ENCODE data around the gene DOLPP1. TPM values are rescaled to one million over a fixed set of nuclear protein-coding genes. Genes with fewer than 3 reads are reported as not detected.

Gene DOLPP1
- total RNA-seq, 1 experiment from 2014 or later: 30.4 TPM

DNA sequence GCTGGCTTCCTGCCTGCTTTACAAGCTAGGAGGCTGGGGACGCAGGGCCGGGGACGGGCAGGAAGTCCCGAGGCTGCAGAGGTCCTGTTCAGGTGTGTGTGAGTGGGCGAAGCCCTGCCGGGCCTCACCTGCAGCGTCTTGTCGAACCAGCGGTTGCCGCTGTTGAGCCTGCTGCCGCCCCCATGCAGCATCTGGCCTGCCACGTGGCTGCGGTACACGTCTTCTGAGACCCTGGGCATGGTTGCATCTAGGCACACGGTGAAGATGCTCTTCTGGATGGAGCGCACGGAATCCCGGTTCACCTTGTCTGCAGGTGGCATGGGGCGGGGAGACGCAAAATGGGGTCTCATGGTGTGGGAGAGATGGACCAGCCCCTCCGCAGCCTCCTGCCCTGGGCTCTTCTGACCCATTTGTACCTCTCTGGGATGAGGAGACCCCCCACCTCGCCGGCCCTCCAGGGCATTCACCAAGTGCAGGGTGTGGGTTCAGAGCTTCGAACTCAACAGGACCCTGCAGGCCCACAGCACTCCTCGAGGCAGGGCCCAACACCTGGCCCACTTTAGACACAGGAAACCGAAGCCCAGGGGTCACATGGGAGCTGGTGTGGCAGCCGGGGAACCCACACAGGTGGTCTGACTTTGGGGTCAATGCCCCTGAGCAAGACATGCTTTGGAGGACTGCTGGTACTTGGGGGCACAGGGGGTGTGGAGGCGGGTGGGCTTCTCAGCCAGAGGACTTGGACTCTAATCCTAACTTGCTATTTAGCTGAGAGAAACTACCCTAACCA, 19.7 kb downstream of the DOLPP1 start:
- CTCF ChIA-PET: no interaction called here
- Histone ChIP-seq H3K9me3 (ENCODE audit: low read depth, low read length, poor library complexity, severe bottlenecking) (no peaks in the 10 kb centered on the region), H3K27ac (ENCODE audit: low read depth, low read length, poor library complexity, severe bottlenecking) (no peak overlapping the region), H3K27me3 (replicated peaks; ENCODE audit: insufficient read depth, low read depth, low read length, poor library complexity) (no peaks in the 10 kb centered on the region), H3K4me3 (ENCODE audit: low read depth, low read length, poor library complexity, severe bottlenecking) (no peak overlapping the region), H3K36me3 (ENCODE audit: insufficient read depth, low read length, poor library complexity, severe bottlenecking) (no peaks in the 10 kb centered on the region), H3K4me1 (ENCODE audit: insufficient read depth, low read length, poor library complexity, severe bottlenecking) (no peaks in the 10 kb centered on the region)
- TF ChIP-seq CTCF (conservative IDR thresholded peaks at IDR 0.05; ENCODE audit: low read depth, low read length) (no peak), EZH2 (IDR thresholded peaks at IDR 0.05; ENCODE audit: borderline replicate concordance, low read depth, low read length, poor library complexity, severe bottlenecking) (no peak)
- DNase-seq (ENCODE audit: low spot score): no peak
- no TSS peak for BruUV-seq (replicated peaks)
- POLR2A ChIA-PET (ENCODE audit: low non-redundant PET): no interaction called here
- intact Hi-C loops (cut with micrococcal nuclease; ENCODE audit: unreplicated experiment): no loop called here

DNA sequence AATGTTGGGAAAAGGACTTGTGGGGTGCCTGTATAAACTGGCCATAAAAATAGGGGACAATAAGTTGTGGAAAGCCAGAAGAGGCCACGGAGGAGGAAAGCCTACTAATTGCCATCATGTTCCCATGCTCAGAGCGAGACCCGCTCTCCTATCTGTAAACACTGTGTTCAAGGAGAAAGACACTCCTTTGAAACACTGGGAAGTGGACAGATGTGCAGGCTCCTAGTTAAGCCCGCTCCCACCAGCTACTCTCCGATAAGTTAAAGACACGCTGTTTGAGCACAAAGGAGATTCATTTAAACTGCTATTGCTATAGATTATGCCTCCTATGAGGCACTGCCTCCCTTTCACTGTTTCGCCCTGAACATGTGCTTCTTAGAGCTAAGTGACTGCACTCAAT, 20.4 kb downstream of the DOLPP1 start:
- Histone ChIP-seq H3K27me3 (replicated peaks; ENCODE audit: insufficient read depth, low read depth, low read length, poor library complexity) (no peaks in the 10 kb centered on the region), H3K4me1 (ENCODE audit: insufficient read depth, low read length, poor library complexity, severe bottlenecking) (no peaks in the 10 kb centered on the region), H3K4me3 (ENCODE audit: low read depth, low read length, poor library complexity, severe bottlenecking) (no peak overlapping the region), H3K9me3 (ENCODE audit: low read depth, low read length, poor library complexity, severe bottlenecking) (no peaks in the 10 kb centered on the region), H3K36me3 (ENCODE audit: insufficient read depth, low read length, poor library complexity, severe bottlenecking) (no peaks in the 10 kb centered on the region), H3K27ac (ENCODE audit: low read depth, low read length, poor library complexity, severe bottlenecking) (no peak overlapping the region)
- intact Hi-C loops (cut with micrococcal nuclease; ENCODE audit: unreplicated experiment): no loop called here
- no TSS peak for BruUV-seq (replicated peaks)
- ChIA-PET POLR2A (ENCODE audit: low non-redundant PET) (interaction anchor here (0.5 kb wide), 1 partner anchor 70 kb away, joined by 7 read pairs; no protein-coding TSS in a partner anchor), CTCF (no interaction called here)
- DNase-seq (ENCODE audit: low spot score): no peak
- no peak for TF ChIP-seq EZH2 (IDR thresholded peaks at IDR 0.05; ENCODE audit: borderline replicate concordance, low read depth, low read length, poor library complexity, severe bottlenecking)
- no peak for TF ChIP-seq CTCF (conservative IDR thresholded peaks at IDR 0.05; ENCODE audit: low read depth, low read length)

GRCh38 chr9:129102095-129102525, 21.2 kb downstream of the DOLPP1 start:
- no peak for DNase-seq (ENCODE audit: low spot score)
- no TSS peak for BruUV-seq (replicated peaks)
- Histone ChIP-seq H3K27ac (ENCODE audit: low read depth, low read length, poor library complexity, severe bottlenecking) (no peak overlapping the region), H3K27me3 (replicated peaks; ENCODE audit: insufficient read depth, low read depth, low read length, poor library complexity) (no peaks in the 10 kb centered on the region), H3K9me3 (ENCODE audit: low read depth, low read length, poor library complexity, severe bottlenecking) (no peaks in the 10 kb centered on the region), H3K4me1 (ENCODE audit: insufficient read depth, low read length, poor library complexity, severe bottlenecking) (no peaks in the 10 kb centered on the region), H3K36me3 (ENCODE audit: insufficient read depth, low read length, poor library complexity, severe bottlenecking) (no peaks in the 10 kb centered on the region), H3K4me3 (ENCODE audit: low read depth, low read length, poor library complexity, severe bottlenecking) (no peak overlapping the region)
- intact Hi-C loops (cut with micrococcal nuclease; ENCODE audit: unreplicated experiment): no loop called here
- CTCF ChIA-PET: no interaction called here
- TF ChIP-seq CTCF (conservative IDR thresholded peaks at IDR 0.05; ENCODE audit: low read depth, low read length) (no peak), EZH2 (IDR thresholded peaks at IDR 0.05; ENCODE audit: borderline replicate concordance, low read depth, low read length, poor library complexity, severe bottlenecking) (no peak)
- POLR2A ChIA-PET (ENCODE audit: low non-redundant PET): no interaction called here
